ENCODE data around the gene CHCHD6.

The CHCHD6 gene

GRCh38 chr3:126983276-126983652 is 279.2 kb downstream of the CHCHD6 start:
- peaks cover 2% of the 10 kb centered on the region for H3K36me3 ChIP-seq (ENCODE audit: insufficient read depth, low read length)
- no peaks in the 10 kb centered on the region for H3K9me3 ChIP-seq (ENCODE audit: low read length)
- H2AFZ ChIP-seq (ENCODE audit: low read depth, low read length) = no peak overlapping the region
- no peaks in the 10 kb centered on the region for H3K27me3 ChIP-seq (ENCODE audit: insufficient read depth, low read length)
- peak overlapping the region; percentile 72 for H3K4me3 ChIP-seq (ENCODE audit: low read length)
- H3K4me1 ChIP-seq (ENCODE audit: insufficient read depth, low read length) = peaks cover 11% of the 10 kb centered on the region

GRCh38 chr3:126983653-126984390 is 279.8 kb downstream of the CHCHD6 start:
- H3K4me3 ChIP-seq (ENCODE audit: low read length) = peak overlapping the region; percentile 72
- peaks cover 8% of the 10 kb centered on the region for H3K36me3 ChIP-seq (ENCODE audit: insufficient read depth, low read length)
- H3K9me3 ChIP-seq (ENCODE audit: low read length) = no peaks in the 10 kb centered on the region
- H2AFZ ChIP-seq (ENCODE audit: low read depth, low read length) = no peak overlapping the region
- H3K27me3 ChIP-seq (ENCODE audit: insufficient read depth, low read length) = no peaks in the 10 kb centered on the region
- peaks cover 11% of the 10 kb centered on the region for H3K4me1 ChIP-seq (ENCODE audit: insufficient read depth, low read length)

GRCh38 chr3:126984391-126985131 is 280.5 kb downstream of the CHCHD6 start:
- Histone ChIP-seq H3K9me3 (ENCODE audit: low read length) (no peaks in the 10 kb centered on the region), H3K4me1 (ENCODE audit: insufficient read depth, low read length) (peaks cover 11% of the 10 kb centered on the region), H3K27me3 (ENCODE audit: insufficient read depth, low read length) (no peaks in the 10 kb centered on the region), H2AFZ (ENCODE audit: low read depth, low read length) (no peak overlapping the region), H3K36me3 (ENCODE audit: insufficient read depth, low read length) (peaks cover 15% of the 10 kb centered on the region), H3K4me3 (ENCODE audit: low read length) (peak overlapping the region; percentile 72)

- H2AFZ ChIP-seq (ENCODE audit: low read depth, low read length) = no peak overlapping the region
- peaks cover 23% of the 10 kb centered on the region for H3K36me3 ChIP-seq (ENCODE audit: insufficient read depth, low read length)
- H3K27me3 ChIP-seq (ENCODE audit: insufficient read depth, low read length) = no peaks in the 10 kb centered on the region
- peaks cover 11% of the 10 kb centered on the region for H3K4me1 ChIP-seq (ENCODE audit: insufficient read depth, low read length)
- H3K4me3 ChIP-seq (ENCODE audit: low read length) = peak overlapping the region; percentile 72
- H3K9me3 ChIP-seq (ENCODE audit: low read length) = no peaks in the 10 kb centered on the region
Measured at GRCh38 chr3:126985132-126985985, 281.3 kb downstream of the CHCHD6 start.

GRCh38 chr3:126986001-126986400 is 282.0 kb downstream of the CHCHD6 start:
- Histone ChIP-seq H2AFZ (ENCODE audit: low read depth, low read length) (no peak overlapping the region), H3K27me3 (ENCODE audit: insufficient read depth, low read length) (no peaks in the 10 kb centered on the region), H3K4me3 (ENCODE audit: low read length) (no peak overlapping the region), H3K36me3 (ENCODE audit: insufficient read depth, low read length) (peaks cover 30% of the 10 kb centered on the region), H3K9me3 (ENCODE audit: low read length) (no peaks in the 10 kb centered on the region), H3K4me1 (ENCODE audit: insufficient read depth, low read length) (peaks cover 11% of the 10 kb centered on the region)

GRCh38 chr3:126987129-126987528 is 283.1 kb downstream of the CHCHD6 start:
- H3K4me3 ChIP-seq (ENCODE audit: low read length) = no peak overlapping the region
- no peaks in the 10 kb centered on the region for H3K27me3 ChIP-seq (ENCODE audit: insufficient read depth, low read length)
- peaks cover 39% of the 10 kb centered on the region for H3K36me3 ChIP-seq (ENCODE audit: insufficient read depth, low read length)
- no peak overlapping the region for H2AFZ ChIP-seq (ENCODE audit: low read depth, low read length)
- peaks cover 11% of the 10 kb centered on the region for H3K4me1 ChIP-seq (ENCODE audit: insufficient read depth, low read length)
- H3K9me3 ChIP-seq (ENCODE audit: low read length) = no peaks in the 10 kb centered on the region

GRCh38 chr3:126987596-126987995 is 283.6 kb downstream of the CHCHD6 start:
- H3K4me1 ChIP-seq (ENCODE audit: insufficient read depth, low read length) = peaks cover 11% of the 10 kb centered on the region
- no peaks in the 10 kb centered on the region for H3K9me3 ChIP-seq (ENCODE audit: low read length)
- no peak overlapping the region for H3K4me3 ChIP-seq (ENCODE audit: low read length)
- H3K27me3 ChIP-seq (ENCODE audit: insufficient read depth, low read length) = no peaks in the 10 kb centered on the region
- H3K36me3 ChIP-seq (ENCODE audit: insufficient read depth, low read length) = peaks cover 39% of the 10 kb centered on the region
- H2AFZ ChIP-seq (ENCODE audit: low read depth, low read length) = no peak overlapping the region

GRCh38 chr3:126988451-126989021 is 284.5 kb downstream of the CHCHD6 start:
- H3K4me1 ChIP-seq (ENCODE audit: insufficient read depth, low read length) = peaks cover 11% of the 10 kb centered on the region
- no peak overlapping the region for H2AFZ ChIP-seq (ENCODE audit: low read depth, low read length)
- no peaks in the 10 kb centered on the region for H3K9me3 ChIP-seq (ENCODE audit: low read length)
- H3K27me3 ChIP-seq (ENCODE audit: insufficient read depth, low read length) = no peaks in the 10 kb centered on the region
- H3K36me3 ChIP-seq (ENCODE audit: insufficient read depth, low read length) = peaks cover 41% of the 10 kb centered on the region
- H3K4me3 ChIP-seq (ENCODE audit: low read length) = no peak overlapping the region

- H3K4me1 ChIP-seq (ENCODE audit: insufficient read depth, low read length) = peaks cover 7% of the 10 kb centered on the region
- H3K27me3 ChIP-seq (ENCODE audit: insufficient read depth, low read length) = no peaks in the 10 kb centered on the region
- no peaks in the 10 kb centered on the region for H3K9me3 ChIP-seq (ENCODE audit: low read length)
- H3K4me3 ChIP-seq (ENCODE audit: low read length) = no peak overlapping the region
- no peak overlapping the region for H2AFZ ChIP-seq (ENCODE audit: low read depth, low read length)
- H3K36me3 ChIP-seq (ENCODE audit: insufficient read depth, low read length) = peaks cover 47% of the 10 kb centered on the region
Measured at GRCh38 chr3:126989316-126990023, 285.4 kb downstream of the CHCHD6 start.

- Histone ChIP-seq H3K27me3 (ENCODE audit: insufficient read depth, low read length) (no peaks in the 10 kb centered on the region), H3K36me3 (ENCODE audit: insufficient read depth, low read length) (peaks cover 48% of the 10 kb centered on the region), H3K9me3 (ENCODE audit: low read length) (no peaks in the 10 kb centered on the region), H3K4me1 (ENCODE audit: insufficient read depth, low read length) (peaks cover under 1% of the 10 kb centered on the region), H3K4me3 (ENCODE audit: low read length) (no peak overlapping the region), H2AFZ (ENCODE audit: low read depth, low read length) (no peak overlapping the region)
Measured at GRCh38 chr3:126990024-126990700, 286.1 kb downstream of the CHCHD6 start.

GRCh38 chr3:126990890-126991289 is 286.9 kb downstream of the CHCHD6 start:
- H2AFZ ChIP-seq (ENCODE audit: low read depth, low read length) = no peak overlapping the region
- no peaks in the 10 kb centered on the region for H3K9me3 ChIP-seq (ENCODE audit: low read length)
- no peak overlapping the region for H3K4me3 ChIP-seq (ENCODE audit: low read length)
- peaks cover 51% of the 10 kb centered on the region for H3K36me3 ChIP-seq (ENCODE audit: insufficient read depth, low read length)
- H3K27me3 ChIP-seq (ENCODE audit: insufficient read depth, low read length) = no peaks in the 10 kb centered on the region
- no peaks in the 10 kb centered on the region for H3K4me1 ChIP-seq (ENCODE audit: insufficient read depth, low read length)

Measured in neuron (in vitro differentiated cells).